Omental fat pad (tissue), 4 donors: ENCODE results near the gene ANXA5. TPM values are rescaled to one million over a fixed set of nuclear protein-coding genes. Genes with fewer than 3 reads are reported as not detected.
A peak's percentile ranks its signal among the peaks of the same experiment; 100 is the strongest.

ENCODE experiments used
- ATAC-seq: fragments of 150-250 bp; one replicate; pipeline ENCODE4 v1.9.1; 2016; ENCODE audit warnings: mild to moderate bottlenecking, moderate library complexity; ENCODE audit not compliant: low FRiP score
- DNase-seq: peaks from one replicate; pipeline ENCODE4 v3.0.0-alpha.2; 2019; ENCODE audit warnings: low spot score
- CTCF ChIP-seq, 3 donors: fragments of 450-650 bp; IDR thresholded peaks; one replicate each; pipeline ENCODE4 v1.5.1; 2016 to 2017; ENCODE audit warnings: antibody characterized with exemption in 3 of 3, mild to moderate bottlenecking in 3 of 3, moderate library complexity in 2 of 3
- total RNA-seq, 4 donors: library from RNA; depleted of rRNA; stranded (reverse); fragments of >200 nt; gene quantifications; one replicate each; pipeline ENCODE4 v1.1.0, GENCODE V29; 2016

The ANXA5 gene
- total RNA-seq, 4 donors from 2014 or later: 319 to 810 (median 629) TPM

GRCh38 chr4:121692261-121692660, 4.5 kb downstream of the ANXA5 start:
- TF ChIP-seq CTCF (IDR thresholded peaks at IDR 0.05): no peak
- no peak for ATAC-seq
- no peak for DNase-seq

GRCh38 chr4:121690001-121690400, 6.8 kb downstream of the ANXA5 start:
- peak; percentile 25 for ATAC-seq
- DNase-seq: no peak
- no peak for TF ChIP-seq CTCF (IDR thresholded peaks at IDR 0.05)

GRCh38 chr4:121688701-121689100, 8.1 kb downstream of the ANXA5 start:
- ATAC-seq (no peak), DNase-seq (no peak)

DNA sequence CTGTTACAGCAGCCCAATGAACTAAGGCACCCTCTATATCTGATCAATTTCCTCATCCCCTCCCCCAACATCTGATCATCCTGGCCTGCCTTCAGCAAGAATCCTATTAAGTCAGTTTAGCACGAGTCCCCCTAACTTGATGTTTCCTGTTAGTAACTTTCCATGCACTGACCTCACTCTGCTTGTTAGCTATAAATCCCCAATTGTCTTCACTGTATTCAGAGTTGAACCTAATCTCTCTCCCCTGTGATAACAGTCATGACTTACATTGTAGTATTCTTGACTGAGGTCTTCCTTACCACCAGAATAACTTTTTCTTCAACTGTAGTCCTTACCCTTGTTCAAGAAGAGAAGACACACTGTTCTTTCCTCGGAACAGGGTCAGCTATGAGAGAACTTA, 8.5 kb downstream of the ANXA5 start:
- ATAC-seq (no peak), DNase-seq (no peak)
- no peak for TF ChIP-seq CTCF (IDR thresholded peaks at IDR 0.05)

More at GRCh38 chr4:121688701-121689100, 8.1 kb downstream of the ANXA5 start:
- TF ChIP-seq CTCF (IDR thresholded peaks at IDR 0.05): no peak

DNA sequence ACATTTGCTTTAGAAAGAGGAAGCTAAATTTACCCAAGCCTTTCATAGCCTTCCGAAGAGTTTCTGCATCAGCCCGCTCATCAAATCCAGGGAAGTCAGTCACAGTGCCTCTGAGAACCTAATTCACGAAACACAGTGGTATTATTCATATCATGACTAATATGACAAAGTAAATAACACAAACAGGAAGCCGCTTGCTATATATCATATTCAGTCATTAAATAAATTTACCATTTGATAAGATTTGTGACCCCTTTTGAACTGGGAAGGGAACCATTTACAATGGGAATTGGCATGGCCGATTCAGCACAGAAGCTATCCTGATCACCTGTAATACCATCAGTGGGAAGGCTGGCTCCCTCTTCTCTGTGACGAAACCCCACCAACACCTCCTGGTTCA, 10.5 kb downstream of the ANXA5 start:
- ATAC-seq: no peak
- TF ChIP-seq CTCF (IDR thresholded peaks at IDR 0.05): no peak
- no peak for DNase-seq

DNA sequence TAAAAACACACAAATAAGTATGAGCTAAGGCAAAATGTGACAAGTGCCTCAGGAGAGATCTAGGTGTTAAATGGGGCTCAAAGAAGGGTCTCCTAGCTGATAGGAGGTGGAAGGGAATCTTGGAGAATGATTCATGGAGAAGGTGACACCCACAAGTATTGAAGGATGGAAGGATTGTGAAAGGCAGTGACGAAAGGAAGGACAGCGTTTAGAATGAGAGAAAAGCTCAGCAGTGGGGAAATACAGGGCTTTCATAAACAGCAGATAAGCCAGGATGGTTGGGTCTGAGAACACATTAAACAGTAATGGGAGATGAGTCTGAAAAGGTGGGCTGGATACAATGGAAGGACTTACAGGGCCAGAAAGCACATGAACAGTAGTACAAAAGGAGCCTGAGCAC, 11.5 kb downstream of the ANXA5 start:
- no peak for TF ChIP-seq CTCF (IDR thresholded peaks at IDR 0.05)
- no peak for DNase-seq
- peak; percentile 25 for ATAC-seq

- TF ChIP-seq CTCF (IDR thresholded peaks at IDR 0.05): no peak
- DNase-seq (no peak), ATAC-seq (no peak)
Observed at GRCh38 chr4:121684561-121684960, 12.2 kb downstream of the ANXA5 start.
